Activated CD8-positive, alpha-beta T cell treated with anti-CD3 and anti-CD28 coated beads for 36 hours (primary cell): ENCODE data around the gene STH. TPM values are rescaled to one million over a fixed set of nuclear protein-coding genes. Genes with fewer than 3 reads are reported as not detected.

Source experiments
- ATAC-seq: fragments of 200-7000 bp; cut with Tn5 transposase; one replicate; pipeline ENCODE4 v1.10.0; 2021; ENCODE audit warnings: mild to moderate bottlenecking, moderate library complexity
- CTCF ChIA-PET: fragments of 350-600 bp; sonication (Branson Sonifier 250); formaldehyde crosslinking; loops from one replicate; lab custom pipeline; 2021; ENCODE audit warnings: antibody characterized with exemption; lab: Charles Lee
- POLR2A ChIA-PET: fragments of 350-600 bp; sonication (Branson Sonifier 250); formaldehyde crosslinking; loops from one replicate; lab custom pipeline; 2021; ENCODE audit warnings: antibody characterized with exemption; lab: Charles Lee
- DNase-seq: peaks from one replicate; pipeline ENCODE4 v3.0.0-alpha.2; 2020
- H3K27ac Mint-ChIP-seq: one replicate; pipeline ENCODE4 v1.8.0; 2021; ENCODE audit warnings: mild to moderate bottlenecking, mixed read lengths
- H3K27me3 Mint-ChIP-seq: one replicate; pipeline ENCODE4 v1.8.0; 2021; ENCODE audit warnings: mixed read lengths
- H3K36me3 Mint-ChIP-seq: one replicate; pipeline ENCODE4 v1.8.0; 2021; ENCODE audit warnings: low read depth, mixed read lengths
- H3K4me1 Mint-ChIP-seq: one replicate; pipeline ENCODE4 v1.8.0; 2021; ENCODE audit warnings: low read depth, mixed read lengths
- H3K4me3 Mint-ChIP-seq: one replicate; pipeline ENCODE4 v1.8.0; 2021; ENCODE audit warnings: mild to moderate bottlenecking, moderate library complexity, mixed read lengths
- H3K9me3 Mint-ChIP-seq: one replicate; pipeline ENCODE4 v1.8.0; 2021; ENCODE audit warnings: mixed read lengths
- intact Hi-C: fragments of 100-400 bp; cut with micrococcal nuclease; formaldehyde crosslinking; loops from one replicate; pipeline ENCODE4 v1.10.0; 2022
- total RNA-seq, 2 experiments: library from RNA; stranded (reverse); gene quantifications; one replicate each; pipeline ENCODE4 v1.2.3, GENCODE V29; 2021
- TF ChIP-seq, protein P1 (sequence below): fragments of 200-600 bp; IDR thresholded peaks from one replicate; pipeline ENCODE4 v1.8.0; 2022; ENCODE audit warnings: antibody characterized with exemption, mild to moderate bottlenecking

STH gene
- total RNA-seq, 2 experiments from 2014 or later: not detected

DNA sequence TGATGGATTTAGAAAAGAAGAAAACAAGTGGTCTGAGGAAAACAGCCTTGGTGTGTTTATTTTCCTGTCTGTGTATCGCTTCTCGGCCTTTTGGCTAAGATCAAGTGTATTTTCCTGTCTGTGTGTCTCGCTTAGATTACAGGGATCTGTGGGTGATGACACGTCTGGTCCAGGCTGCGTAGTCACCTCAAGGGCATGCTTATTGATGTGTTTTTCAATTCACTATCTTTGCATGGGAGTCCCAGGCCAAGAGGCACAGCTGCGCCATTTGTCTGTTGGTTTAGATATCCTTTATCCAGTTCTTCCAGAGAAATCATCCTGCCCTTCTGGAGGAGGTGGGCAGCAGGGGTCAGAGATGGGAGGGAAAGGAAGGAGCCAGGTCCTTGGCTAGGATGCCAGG lies 47.1 kb upstream of the STH start:
- ChIA-PET POLR2A (no interaction called here), CTCF (no interaction called here)
- intact Hi-C loops: no loop called here
- Mint-ChIP-seq H3K9me3 (no peaks in the 10 kb centered on the region), H3K36me3 (no peaks in the 10 kb centered on the region), H3K27me3 (peaks cover 25% of the 10 kb centered on the region), H3K27ac (no peak overlapping the region), H3K4me1 (peaks cover 9% of the 10 kb centered on the region), H3K4me3 (no peak overlapping the region)
- DNase-seq (no peak), ATAC-seq (no peak)
- TF ChIP-seq, protein P1, sequence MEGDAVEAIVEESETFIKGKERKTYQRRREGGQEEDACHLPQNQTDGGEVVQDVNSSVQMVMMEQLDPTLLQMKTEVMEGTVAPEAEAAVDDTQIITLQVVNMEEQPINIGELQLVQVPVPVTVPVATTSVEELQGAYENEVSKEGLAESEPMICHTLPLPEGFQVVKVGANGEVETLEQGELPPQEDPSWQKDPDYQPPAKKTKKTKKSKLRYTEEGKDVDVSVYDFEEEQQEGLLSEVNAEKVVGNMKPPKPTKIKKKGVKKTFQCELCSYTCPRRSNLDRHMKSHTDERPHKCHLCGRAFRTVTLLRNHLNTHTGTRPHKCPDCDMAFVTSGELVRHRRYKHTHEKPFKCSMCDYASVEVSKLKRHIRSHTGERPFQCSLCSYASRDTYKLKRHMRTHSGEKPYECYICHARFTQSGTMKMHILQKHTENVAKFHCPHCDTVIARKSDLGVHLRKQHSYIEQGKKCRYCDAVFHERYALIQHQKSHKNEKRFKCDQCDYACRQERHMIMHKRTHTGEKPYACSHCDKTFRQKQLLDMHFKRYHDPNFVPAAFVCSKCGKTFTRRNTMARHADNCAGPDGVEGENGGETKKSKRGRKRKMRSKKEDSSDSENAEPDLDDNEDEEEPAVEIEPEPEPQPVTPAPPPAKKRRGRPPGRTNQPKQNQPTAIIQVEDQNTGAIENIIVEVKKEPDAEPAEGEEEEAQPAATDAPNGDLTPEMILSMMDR: no peak

DNA sequence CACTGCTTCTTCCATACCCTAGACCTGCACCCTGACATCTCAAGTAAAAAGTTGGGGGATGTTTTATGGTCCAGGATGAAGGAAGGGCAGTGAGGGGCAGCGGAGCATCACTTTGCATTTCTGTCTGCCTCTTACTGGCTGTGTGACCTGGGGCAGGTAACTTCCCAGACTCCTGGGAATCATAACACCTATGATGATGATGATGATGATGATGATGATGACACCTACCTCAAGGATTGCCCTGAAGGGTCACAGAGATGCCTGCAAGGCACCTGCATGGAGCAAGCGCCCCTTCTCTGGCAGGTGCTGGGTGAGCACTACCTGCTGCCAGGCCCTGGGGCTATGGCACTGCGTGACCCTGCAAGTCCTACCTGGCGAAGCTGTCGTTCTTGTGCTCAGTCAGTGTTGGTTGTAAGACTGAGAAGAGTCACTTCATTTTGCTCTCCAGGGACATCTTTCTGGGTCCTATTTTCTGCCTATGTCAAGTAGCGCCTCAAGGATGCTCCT lies 46.2 kb upstream of the STH start:
- CTCF ChIA-PET: no interaction called here
- H3K36me3 Mint-ChIP-seq: no peaks in the 10 kb centered on the region
- intact Hi-C loops: no loop called here
- POLR2A ChIA-PET: no interaction called here
- no peak overlapping the region for H3K27ac Mint-ChIP-seq
- TF ChIP-seq, protein P1: no peak
- H3K9me3 Mint-ChIP-seq: no peaks in the 10 kb centered on the region
- DNase-seq: no peak
- H3K27me3 Mint-ChIP-seq: peaks cover 23% of the 10 kb centered on the region
- no peak overlapping the region for H3K4me3 Mint-ChIP-seq
- H3K4me1 Mint-ChIP-seq: peaks cover 9% of the 10 kb centered on the region
- no peak for ATAC-seq

DNA sequence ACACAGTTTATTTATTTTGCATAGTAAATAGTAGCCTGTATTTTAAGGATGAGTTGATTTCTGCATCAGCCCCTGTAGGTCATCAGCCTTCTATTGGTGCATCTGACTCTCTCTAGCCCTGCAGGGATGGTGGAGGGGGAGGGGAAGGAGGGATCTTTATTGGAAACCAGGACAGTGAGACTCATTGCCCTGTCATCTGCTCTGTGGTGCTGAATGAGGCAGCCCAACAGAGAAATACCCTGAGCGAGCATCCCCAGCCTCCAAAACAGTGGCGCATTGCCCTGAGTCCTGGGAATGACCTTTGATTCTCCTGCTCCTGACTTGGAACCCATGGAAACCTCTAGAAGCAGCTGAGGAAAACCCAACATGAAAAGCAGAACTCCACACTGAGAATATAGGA lies 45.5 kb upstream of the STH start:
- ATAC-seq (no peak), DNase-seq (no peak)
- Mint-ChIP-seq H3K27me3 (peaks cover 23% of the 10 kb centered on the region), H3K36me3 (no peaks in the 10 kb centered on the region), H3K4me3 (no peak overlapping the region), H3K27ac (no peak overlapping the region), H3K4me1 (peaks cover 8% of the 10 kb centered on the region), H3K9me3 (no peaks in the 10 kb centered on the region)
- TF ChIP-seq, protein P1: no peak
- POLR2A ChIA-PET: no interaction called here
- intact Hi-C loops: no loop called here
- CTCF ChIA-PET: no interaction called here

DNA sequence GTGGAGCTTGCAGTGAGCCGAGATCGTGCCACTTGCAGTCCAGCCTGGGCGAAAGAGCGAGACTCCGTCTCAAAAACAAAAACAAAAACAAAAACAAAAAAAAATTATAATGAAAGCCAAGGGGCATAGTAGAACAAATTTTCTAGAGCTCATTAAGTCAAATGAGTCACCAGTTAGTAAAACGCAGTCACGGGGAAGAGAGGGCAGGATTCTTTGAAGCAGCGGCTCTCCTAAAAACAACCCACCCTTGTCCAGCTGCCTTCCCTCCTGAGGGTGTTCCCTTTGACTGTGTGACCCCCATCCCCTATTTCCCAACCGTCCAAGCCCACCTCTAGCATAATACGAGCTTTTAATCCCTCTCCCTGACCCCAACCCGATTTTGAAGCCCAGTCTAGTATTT lies 44.1 kb upstream of the STH start:
- DNase-seq: no peak
- no peak for ATAC-seq
- CTCF ChIA-PET: interaction anchor here (0.8 kb wide), 1 partner anchor 47 kb away, joined by 3 read pairs; no protein-coding TSS in a partner anchor
- POLR2A ChIA-PET: no interaction called here
- Mint-ChIP-seq H3K4me3 (no peak overlapping the region), H3K27ac (no peak overlapping the region), H3K4me1 (no peaks in the 10 kb centered on the region), H3K27me3 (peaks cover 15% of the 10 kb centered on the region), H3K36me3 (no peaks in the 10 kb centered on the region), H3K9me3 (no peaks in the 10 kb centered on the region)
- intact Hi-C loops: no loop called here
- TF ChIP-seq, protein P1: no peak

DNA sequence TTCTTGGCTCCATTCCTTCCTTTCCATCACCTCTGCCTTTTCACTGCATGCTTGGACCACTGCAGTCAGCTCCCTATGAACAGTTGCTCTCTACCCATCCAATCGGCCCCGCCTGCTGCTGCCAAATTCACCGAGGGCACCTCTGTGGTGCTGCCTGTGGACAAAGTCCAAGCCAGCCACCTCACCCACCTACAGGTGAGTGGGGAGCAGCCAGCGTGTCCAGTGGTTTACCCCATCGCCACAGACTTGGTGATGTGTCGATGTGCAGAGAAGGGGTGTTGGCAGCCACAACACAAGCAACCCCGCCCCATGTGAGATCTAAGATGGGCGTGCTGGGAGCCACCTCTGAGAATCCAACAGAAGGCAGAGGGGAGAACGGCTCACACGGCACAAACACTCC lies 43.7 kb upstream of the STH start:
- intact Hi-C loops: no loop called here
- no peak overlapping the region for H3K27ac Mint-ChIP-seq
- no peak for DNase-seq
- peaks cover 12% of the 10 kb centered on the region for H3K27me3 Mint-ChIP-seq
- CTCF ChIA-PET: interaction anchor here (0.8 kb wide), 1 partner anchor 47 kb away, joined by 3 read pairs; no protein-coding TSS in a partner anchor
- H3K4me1 Mint-ChIP-seq: no peaks in the 10 kb centered on the region
- H3K36me3 Mint-ChIP-seq: no peaks in the 10 kb centered on the region
- POLR2A ChIA-PET: no interaction called here
- no peak for ATAC-seq
- TF ChIP-seq, protein P1: no peak
- no peaks in the 10 kb centered on the region for H3K9me3 Mint-ChIP-seq
- no peak overlapping the region for H3K4me3 Mint-ChIP-seq
